Endometrial microvascular endothelial cells (primary cell): Measurements from ENCODE around the gene ANO8. TPM values are rescaled to one million over a fixed set of nuclear protein-coding genes. Genes with fewer than 3 reads are reported as not detected.

ENCODE experiments used
- total RNA-seq: library from RNA; depleted of rRNA; stranded (reverse); fragments of >200 nt; gene quantifications from one replicate; pipeline ENCODE4 v1.2.3, GENCODE V29; 2015; ENCODE audit errors: inconsistent ontology term

The ANO8 gene
- total RNA-seq, 1 donor from 2014 or later: 0.84 TPM

Other genes with a start within 250 kb of the ANO8 start
- 11.1 TPM for gene USE1, start 119.5 kb downstream of the ANO8 start, total RNA-seq
- 2.7 TPM for gene OCEL1, start 108.6 kb downstream of the ANO8 start, total RNA-seq
- 40.9 TPM for gene NR2F6, start 88.9 kb downstream of the ANO8 start, total RNA-seq
- gene USHBP1, start 70.1 kb downstream of the ANO8 start, total RNA-seq: 18.5 TPM
- 139 TPM for gene BABAM1, start 67.4 kb downstream of the ANO8 start, total RNA-seq
- gene ANKLE1, start 53.0 kb downstream of the ANO8 start, total RNA-seq: 1.0 TPM
- 6.6 TPM for gene ABHD8, start 31.4 kb downstream of the ANO8 start, total RNA-seq
- 115 TPM for gene MRPL34, start 29.0 kb downstream of the ANO8 start, total RNA-seq
- gene DDA1, start 25.3 kb downstream of the ANO8 start, total RNA-seq: 48.1 TPM
- 36.8 TPM for gene GTPBP3, start 2.7 kb upstream of the ANO8 start, total RNA-seq
- 0.46 TPM for gene PLVAP, start 42.5 kb upstream of the ANO8 start, total RNA-seq
- gene CCDC194, start 59.3 kb upstream of the ANO8 start, total RNA-seq: not detected
- gene BST2, start 70.8 kb upstream of the ANO8 start, total RNA-seq: 306 TPM
- gene MVB12A, start 85.2 kb upstream of the ANO8 start, total RNA-seq: 88.0 TPM
- gene TMEM221, start 113.8 kb upstream of the ANO8 start, total RNA-seq: not detected
- not detected for gene NXNL1, start 126.1 kb upstream of the ANO8 start, total RNA-seq
- gene SLC27A1, start 135.7 kb upstream of the ANO8 start, total RNA-seq: 7.5 TPM
- 67.2 TPM for gene PGLS, start 176.8 kb upstream of the ANO8 start, total RNA-seq
- gene COLGALT1, start 220.8 kb upstream of the ANO8 start, total RNA-seq: 79.4 TPM